K562 (cell line): ENCODE results near the gene PCNX2.

ENCODE experiments used
- PHB2 ChIP-seq: fragments of 450-650 bp; IDR thresholded peaks from 2 replicates; pipeline ENCODE4 v1.6.1; 2017; ENCODE audit warnings: low read depth
- ZC3H8 ChIP-seq: fragments of 450-650 bp; IDR thresholded peaks from 2 replicates; pipeline ENCODE4 v1.6.1; 2017
- TF ChIP-seq, protein P1 (sequence below): fragments of 450-650 bp; IDR thresholded peaks from 2 replicates; pipeline ENCODE4 v1.6.1; 2016

DNA sequence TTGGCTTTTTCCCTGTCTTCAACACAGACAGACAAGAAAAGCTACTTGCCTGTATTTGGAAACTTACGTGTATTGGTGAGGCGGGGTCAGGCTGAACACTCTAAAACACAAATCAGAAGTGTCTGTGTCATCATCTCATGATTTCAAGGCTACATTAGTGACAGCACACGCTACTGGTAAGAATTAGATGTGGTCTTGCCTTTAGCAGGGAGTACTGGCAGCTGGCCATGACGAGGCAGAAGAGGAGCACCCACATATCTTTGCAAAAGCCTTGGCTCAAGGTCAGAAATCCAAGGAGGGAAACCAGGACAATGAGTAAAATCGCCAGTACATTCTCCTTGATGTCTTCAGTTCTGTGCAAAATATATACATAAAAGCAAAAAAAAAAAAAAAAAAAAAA is 77.7 kb downstream of the PCNX2 start:
- TF ChIP-seq PHB2, result no peak
- no peak for TF ChIP-seq ZC3H8
- TF ChIP-seq, protein P1, sequence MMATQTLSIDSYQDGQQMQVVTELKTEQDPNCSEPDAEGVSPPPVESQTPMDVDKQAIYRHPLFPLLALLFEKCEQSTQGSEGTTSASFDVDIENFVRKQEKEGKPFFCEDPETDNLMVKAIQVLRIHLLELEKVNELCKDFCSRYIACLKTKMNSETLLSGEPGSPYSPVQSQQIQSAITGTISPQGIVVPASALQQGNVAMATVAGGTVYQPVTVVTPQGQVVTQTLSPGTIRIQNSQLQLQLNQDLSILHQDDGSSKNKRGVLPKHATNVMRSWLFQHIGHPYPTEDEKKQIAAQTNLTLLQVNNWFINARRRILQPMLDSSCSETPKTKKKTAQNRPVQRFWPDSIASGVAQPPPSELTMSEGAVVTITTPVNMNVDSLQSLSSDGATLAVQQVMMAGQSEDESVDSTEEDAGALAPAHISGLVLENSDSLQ, result no peak
